Body of pancreas (tissue), 4 donors: ENCODE measurements around the gene SLC6A2. TPM values are rescaled to one million over a fixed set of nuclear protein-coding genes. Genes with fewer than 3 reads are reported as not detected.

Source experiments
- ATAC-seq: fragments of 150-250 bp; one replicate; pipeline ENCODE4 v1.9.1; 2016
- DNase-seq, 4 donors: peaks; one replicate each; pipeline ENCODE4 v3.0.0-alpha.2; 2019
- H3K27ac ChIP-seq, 4 donors: fragments of 200-600 bp; sonication (generic); 1 replicate in 3 of 4; 2 replicates in 1 of 4; pipeline versions ENCODE4 v1.5.1 to v1.6.1; 2016 to 2019; ENCODE audit warnings: mild to moderate bottlenecking in 1 of 4, mixed read lengths in 1 of 4, moderate library complexity in 1 of 4
- H3K27me3 ChIP-seq, 2 donors: fragments of 200-600 bp; sonication (generic); one replicate each; pipeline ENCODE4 v1.6.0; 2016; ENCODE audit warnings: mild to moderate bottlenecking in 1 of 2
- H3K36me3 ChIP-seq, 2 donors: fragments of 200-600 bp; sonication (generic); replicated peaks in 1 of 2; 2 replicates each; pipeline ENCODE4 v1.5.1; 2016; ENCODE audit warnings: low read depth in 2 of 2; ENCODE audit not compliant: insufficient read depth in 1 of 2
- H3K4me1 ChIP-seq: fragments of 200-600 bp; sonication (generic); one replicate; pipeline ENCODE4 v1.6.0; 2016
- H3K4me3 ChIP-seq, 2 donors: fragments of 200-600 bp; sonication (generic); 1 replicate in 1 of 2; 2 replicates in 1 of 2; pipeline ENCODE4 v1.5.1; 2016 to 2019
- H3K9me3 ChIP-seq, 3 donors: fragments of 200-600 bp; sonication (generic); 1 replicate in 2 of 3; 2 replicates in 1 of 3; pipeline ENCODE4 v1.5.1; 2016
- CTCF ChIP-seq, 7 experiments: fragments of 450-650 bp in 4 of 7; fragments of 200-600 bp in 3 of 7; sonication (generic) in 3 of 7; IDR thresholded peaks; one replicate each; pipeline ENCODE4 v1.5.1; 2016 to 2019; ENCODE audit warnings: antibody characterized with exemption in 7 of 7
- POLR2A ChIP-seq, 3 donors: fragments of 450-650 bp; IDR thresholded peaks; one replicate each; pipeline ENCODE4 v1.6.1; 2016; ENCODE audit warnings: antibody characterized with exemption in 3 of 3, mild to moderate bottlenecking in 2 of 3
- WGBS, 2 donors: methylation state at CpG; one replicate each; pipeline ENCODE4 v1.1.5; 2017; 5-methylcytosine and 5-hydroxymethylcytosine counted together
- intact Hi-C: fragments of 100-400 bp; cut with DNase I; formaldehyde crosslinking; loops from one replicate; pipeline ENCODE4 v1.15.1; 2023
- total RNA-seq, 2 donors: library from RNA; depleted of rRNA; stranded (reverse); fragments of >200 nt; gene quantifications; one replicate each; pipeline ENCODE4 v1.1.0, GENCODE V29; 2016

Gene SLC6A2
- total RNA-seq, 2 donors from 2014 or later = not detected

DNA sequence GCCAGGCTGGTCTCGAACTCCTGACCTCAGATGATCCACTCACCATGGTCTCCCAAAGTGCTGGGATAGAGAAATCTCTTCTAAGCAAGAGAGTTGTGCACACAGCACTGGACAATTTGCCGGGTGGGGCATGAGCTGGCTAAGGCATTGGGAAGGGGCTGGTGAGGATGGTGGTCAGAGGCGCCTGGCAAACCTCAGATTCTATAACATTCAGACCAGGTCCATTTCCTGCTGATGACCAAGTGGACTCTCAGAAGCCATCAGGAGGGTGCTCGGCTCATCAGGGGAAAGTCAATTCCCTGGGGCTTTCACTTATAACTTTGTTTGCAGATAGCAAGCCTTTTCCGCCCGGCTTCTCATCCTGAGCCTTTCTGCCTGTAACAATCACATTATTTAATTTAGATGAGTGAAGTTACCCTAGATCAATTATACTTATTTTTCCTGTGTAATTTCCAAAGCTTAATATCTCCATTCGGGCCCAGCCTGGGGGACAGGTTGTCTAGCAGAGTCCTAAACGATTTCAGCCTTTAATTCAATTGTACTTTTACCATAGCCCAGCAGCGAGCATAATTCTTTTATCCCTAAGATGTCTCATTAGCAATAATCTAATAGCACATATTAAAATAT lies 15.0 kb upstream of the SLC6A2 start:
- 83 to 88% methylated on average over 9 of the region's 9 CpGs for WGBS, 2 donors
- Histone ChIP-seq H3K36me3 (no peaks in the 10 kb centered on the region), H3K9me3 (no peaks in the 10 kb centered on the region), H3K4me1 (peaks cover 8% of the 10 kb centered on the region), H3K27me3 (no peaks in the 10 kb centered on the region), H3K4me3 (no peak overlapping the region), H3K27ac (no peak overlapping the region)
- TF ChIP-seq POLR2A (IDR thresholded peaks at IDR 0.05) = no peak
- TF ChIP-seq CTCF (IDR thresholded peaks at IDR 0.05) = no peak
- DNase-seq = no peak
- intact Hi-C loops = no loop called here
- no peak for ATAC-seq

- ATAC-seq (no peak), DNase-seq (no peak)
- Histone ChIP-seq H3K36me3 (no peaks in the 10 kb centered on the region), H3K4me1 (peaks cover 8% of the 10 kb centered on the region), H3K4me3 (no peak overlapping the region), H3K27ac (no peak overlapping the region), H3K9me3 (no peaks in the 10 kb centered on the region), H3K27me3 (no peaks in the 10 kb centered on the region)
- intact Hi-C loops = no loop called here
- no peak for TF ChIP-seq POLR2A (IDR thresholded peaks at IDR 0.05)
- no peak for TF ChIP-seq CTCF (IDR thresholded peaks at IDR 0.05)
- whole genome bisulfite sequencing, 2 donors = 63 to 67% methylated on average over 7 of the region's 7 CpGs
These were observed 14.2 kb upstream of the SLC6A2 start for GRCh38 chr16:55641430-55642056.

DNA sequence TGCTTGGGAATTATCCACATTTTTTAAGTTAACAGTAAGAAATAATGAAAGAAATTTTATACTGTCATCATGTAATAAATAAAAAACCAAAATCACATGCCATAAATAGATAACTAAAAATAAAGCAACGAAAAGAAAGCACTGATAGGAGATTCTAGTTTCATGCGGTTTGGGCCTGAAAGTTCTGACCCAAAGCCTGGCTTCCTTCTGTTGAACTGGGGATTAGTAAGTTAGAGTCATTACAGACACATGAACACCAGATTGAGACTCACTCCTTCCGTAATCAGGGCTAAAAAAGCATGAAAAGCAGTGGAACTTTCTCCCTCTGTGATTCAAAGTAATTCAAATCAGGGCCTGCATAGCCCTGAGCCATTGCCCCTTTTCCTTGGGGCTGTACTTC lies 13.2 kb upstream of the SLC6A2 start:
- DNase-seq (no peak), ATAC-seq (no peak)
- Histone ChIP-seq H3K9me3 (no peaks in the 10 kb centered on the region), H3K36me3 (no peaks in the 10 kb centered on the region), H3K4me3 (no peak overlapping the region), H3K27me3 (no peaks in the 10 kb centered on the region), H3K4me1 (no peaks in the 10 kb centered on the region), H3K27ac (no peak overlapping the region)
- TF ChIP-seq CTCF (IDR thresholded peaks at IDR 0.05) = no peak
- TF ChIP-seq POLR2A (IDR thresholded peaks at IDR 0.05) = no peak
- 73 to 91% methylated on average over 3 of the region's 3 CpGs for WGBS, 2 donors
- intact Hi-C loops = no loop called here

DNA sequence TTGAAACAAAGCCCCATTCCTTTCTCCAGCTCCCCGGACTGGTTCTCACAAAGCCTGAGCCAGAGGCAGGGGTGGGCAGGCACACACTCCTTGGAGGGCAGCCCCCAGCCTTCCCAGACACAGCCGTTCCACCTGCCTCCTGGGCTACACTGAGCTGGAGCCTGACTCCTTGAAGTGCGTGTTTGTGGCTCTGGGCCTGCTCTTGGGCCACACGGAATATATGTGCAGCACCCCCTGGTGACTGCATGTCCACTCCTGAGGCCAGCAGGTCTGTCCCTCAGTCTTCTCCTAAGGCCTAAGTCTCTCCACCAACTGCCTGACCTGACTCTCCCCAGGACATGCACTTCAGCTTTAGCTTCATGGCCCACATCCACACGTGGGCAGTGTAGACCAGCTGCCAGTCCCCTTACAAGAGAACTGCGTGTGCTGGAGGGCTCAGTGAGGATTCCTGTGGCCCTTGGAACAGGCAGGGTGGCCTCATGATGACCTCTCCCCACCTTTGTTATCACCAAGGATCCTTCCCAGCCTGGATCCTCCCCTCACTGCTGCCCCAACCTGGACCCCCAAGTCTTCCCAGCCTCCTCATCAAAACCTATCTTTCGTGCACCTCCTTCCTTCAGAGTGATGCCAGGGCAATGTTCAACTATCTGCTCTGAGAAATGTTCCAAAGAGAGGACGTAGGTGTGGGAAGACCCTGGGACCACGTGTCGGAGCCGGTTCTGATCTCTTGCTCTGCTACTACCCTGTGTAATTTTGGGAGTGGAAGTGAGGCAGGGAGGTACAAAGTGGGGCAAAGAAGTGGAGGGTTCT lies 12.4 kb upstream of the SLC6A2 start:
- Histone ChIP-seq H3K27me3 (no peaks in the 10 kb centered on the region), H3K4me3 (no peak overlapping the region), H3K4me1 (no peaks in the 10 kb centered on the region), H3K36me3 (no peaks in the 10 kb centered on the region), H3K9me3 (no peaks in the 10 kb centered on the region), H3K27ac (no peak overlapping the region)
- TF ChIP-seq CTCF (IDR thresholded peaks at IDR 0.05) = peak in 2 of 7 experiments; percentile 8 to 18
- no peak for TF ChIP-seq POLR2A (IDR thresholded peaks at IDR 0.05)
- DNase-seq (peak in 2 of 4 donors; percentile 21 to 22), ATAC-seq (no peak)
- WGBS, 2 donors = 75 to 80% methylated on average over 10 to 11 of the region's 11 CpGs
- intact Hi-C loops = no loop called here
